GM23248 (cell line): ENCODE data around the gene RMI1.

Experiments used
- EZH2 ChIP-seq: fragments of 200-600 bp; sonication (generic); IDR thresholded peaks from 2 replicates; pipeline ENCODE4 v1.6.1; 2018; ENCODE audit warnings: antibody characterized with exemption, mild to moderate bottlenecking; ENCODE audit not compliant: insufficient read depth, poor library complexity, severe bottlenecking
- EZH2phosphoT487 ChIP-seq: fragments of 200-600 bp; sonication (generic); IDR thresholded peaks from 2 replicates; pipeline ENCODE4 v1.6.1; 2018; ENCODE audit warnings: antibody characterized with exemption, moderate library complexity, mild to moderate bottlenecking, low read depth; ENCODE audit not compliant: insufficient read depth

GRCh38 chr9:83991355-83991754, 10.8 kb downstream of the RMI1 start:
- no peak for TF ChIP-seq EZH2
- no peak for TF ChIP-seq EZH2phosphoT487
